Heart left ventricle (tissue), 13 donors: ENCODE data around the gene PWP1.

Experiments used
- POLR2A ChIP-seq, 2 donors: fragments of 450-650 bp; IDR thresholded peaks; one replicate each; pipeline ENCODE4 v1.6.1; 2017; ENCODE audit warnings: antibody characterized with exemption in 2 of 2, mild to moderate bottlenecking in 2 of 2, moderate library complexity in 2 of 2
- TF ChIP-seq, protein P1 (sequence below), 12 donors: fragments of 200-600 bp; sonication (generic) in 4 of 12; IDR thresholded peaks; one replicate each; pipeline versions ENCODE4 v1.5.0 to v1.8.0; 2018 to 2022; ENCODE audit warnings: antibody characterized with exemption in 12 of 12, mild to moderate bottlenecking in 5 of 12
- donor health status: ischemic (EF 13 %, LVEDD 7.1; RV severe dilation, severe dysfunction).
- donor health status: DM: no; HTN: yes; CAD: no.
- donor health status: DM: no; HTN: no; CAD: no.
- donor health status: ischemic (EF 25% LVEDD 6.9; RV normal size, moderate dysfunction).
- donor health status: ischemic (EF 25% LVEDD 5.7; RV mildly dilated, moderate dysfunction).
- donor health status: ischemic (EF 35%, LVEDD 5.7; RV mildly dilated, moderate dysfunction).
- donor health status: nonischemic (EF 11% LVEDD 7.7; RV severe dilation, severe dysfunction).
- donor health status: DM: yes; HTN: yes; CAD: no.
- donor health status: PGD.
- donor health status: ischemic (EF 29% LVEDD 5.4; RV normal size, mild dysfunction).
- donor health status: nonischemic (EF 23%, LVEDD 6.1; RV moderate dilation, normal function).

DNA sequence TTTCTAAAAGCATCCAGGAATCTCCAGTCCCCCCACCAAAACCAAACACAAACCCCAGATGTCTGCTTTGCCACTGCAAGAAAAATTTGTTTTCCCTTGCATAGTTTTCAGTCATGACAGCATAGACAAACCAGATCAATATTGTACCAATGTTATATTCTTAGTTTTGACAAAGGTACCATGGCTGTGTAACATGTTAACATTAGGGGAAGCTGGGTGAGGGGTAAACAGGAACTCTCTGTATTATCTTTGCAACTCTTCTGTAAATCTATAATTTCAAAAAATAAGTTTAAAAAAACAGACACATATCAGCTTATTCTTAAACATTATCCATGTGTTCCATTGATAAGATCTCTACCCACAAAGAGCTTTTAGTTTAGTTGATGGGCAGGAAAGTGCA, 44.4 kb upstream of the PWP1 start:
- TF ChIP-seq, protein P1, sequence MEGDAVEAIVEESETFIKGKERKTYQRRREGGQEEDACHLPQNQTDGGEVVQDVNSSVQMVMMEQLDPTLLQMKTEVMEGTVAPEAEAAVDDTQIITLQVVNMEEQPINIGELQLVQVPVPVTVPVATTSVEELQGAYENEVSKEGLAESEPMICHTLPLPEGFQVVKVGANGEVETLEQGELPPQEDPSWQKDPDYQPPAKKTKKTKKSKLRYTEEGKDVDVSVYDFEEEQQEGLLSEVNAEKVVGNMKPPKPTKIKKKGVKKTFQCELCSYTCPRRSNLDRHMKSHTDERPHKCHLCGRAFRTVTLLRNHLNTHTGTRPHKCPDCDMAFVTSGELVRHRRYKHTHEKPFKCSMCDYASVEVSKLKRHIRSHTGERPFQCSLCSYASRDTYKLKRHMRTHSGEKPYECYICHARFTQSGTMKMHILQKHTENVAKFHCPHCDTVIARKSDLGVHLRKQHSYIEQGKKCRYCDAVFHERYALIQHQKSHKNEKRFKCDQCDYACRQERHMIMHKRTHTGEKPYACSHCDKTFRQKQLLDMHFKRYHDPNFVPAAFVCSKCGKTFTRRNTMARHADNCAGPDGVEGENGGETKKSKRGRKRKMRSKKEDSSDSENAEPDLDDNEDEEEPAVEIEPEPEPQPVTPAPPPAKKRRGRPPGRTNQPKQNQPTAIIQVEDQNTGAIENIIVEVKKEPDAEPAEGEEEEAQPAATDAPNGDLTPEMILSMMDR (IDR thresholded peaks at IDR 0.05) = no peak
- no peak for TF ChIP-seq POLR2A (IDR thresholded peaks at IDR 0.05)
